GM10847 (cell line): ENCODE measurements around the gene CCDC171.

Experiments used
- POLR2A ChIP-seq: IDR thresholded peaks from 2 replicates; pipeline ENCODE4 v1.6.1; 2011; ENCODE audit not compliant: insufficient read length; ENCODE audit errors: extremely low read depth

The CCDC171 gene

DNA sequence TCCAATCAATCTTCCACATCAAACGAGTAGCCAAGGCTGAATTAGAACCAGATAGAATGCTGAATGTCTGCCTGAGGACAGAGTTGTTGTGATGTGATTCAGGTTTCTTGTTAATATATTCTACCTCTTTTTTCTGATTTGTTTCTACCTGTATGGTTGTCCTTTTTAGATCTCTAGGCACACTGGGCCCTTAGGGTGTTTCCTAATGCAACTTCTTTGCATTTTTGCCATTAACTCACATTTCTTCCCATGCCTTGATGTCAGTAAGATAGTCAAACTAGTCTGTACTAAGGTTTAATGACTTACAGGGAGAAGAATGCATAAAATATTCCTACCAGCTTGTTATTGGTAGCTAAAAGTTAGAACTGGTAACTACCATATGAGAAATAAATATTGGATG lies 413.6 kb downstream of the CCDC171 start:
- TF ChIP-seq POLR2A, result no peak

DNA sequence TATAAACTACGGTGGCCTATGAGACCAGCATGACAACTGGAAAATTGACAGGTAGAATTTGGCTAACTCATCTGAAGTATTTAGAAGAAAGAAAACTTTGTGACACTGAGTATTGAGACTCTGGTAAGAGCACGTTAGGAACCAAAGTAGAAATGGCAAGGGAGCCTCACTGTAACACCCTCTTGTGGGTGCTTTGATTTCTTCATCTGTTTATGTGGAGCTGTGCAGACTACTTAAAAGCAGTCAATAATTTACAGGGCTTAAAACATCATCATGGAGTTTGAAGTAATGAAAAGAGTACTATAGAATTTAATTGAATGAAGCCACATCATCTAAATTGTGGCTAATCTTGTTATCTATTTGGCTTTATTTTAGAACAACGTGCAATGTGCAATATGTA lies 414.2 kb downstream of the CCDC171 start:
- no peak for TF ChIP-seq POLR2A

DNA sequence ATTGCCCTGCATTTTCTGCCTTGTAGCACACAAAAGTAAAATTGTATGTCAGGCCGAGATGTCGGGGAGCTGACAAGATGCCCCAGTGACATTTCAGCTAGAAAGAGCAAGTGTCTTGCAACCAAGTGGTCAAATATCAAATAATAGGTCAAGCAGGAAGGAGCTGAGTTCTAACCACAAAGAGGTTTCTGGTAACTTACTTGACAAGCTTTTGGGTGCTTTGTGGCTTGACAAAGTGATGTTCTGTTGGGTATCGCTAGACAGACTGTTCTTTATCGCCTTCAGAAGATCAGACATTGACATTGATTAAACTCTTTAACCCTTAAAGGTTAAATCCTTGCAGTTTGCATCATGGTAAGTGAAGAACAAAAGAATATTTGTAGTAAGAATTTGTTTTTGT lies 419.9 kb downstream of the CCDC171 start:
- TF ChIP-seq POLR2A, result no peak

DNA sequence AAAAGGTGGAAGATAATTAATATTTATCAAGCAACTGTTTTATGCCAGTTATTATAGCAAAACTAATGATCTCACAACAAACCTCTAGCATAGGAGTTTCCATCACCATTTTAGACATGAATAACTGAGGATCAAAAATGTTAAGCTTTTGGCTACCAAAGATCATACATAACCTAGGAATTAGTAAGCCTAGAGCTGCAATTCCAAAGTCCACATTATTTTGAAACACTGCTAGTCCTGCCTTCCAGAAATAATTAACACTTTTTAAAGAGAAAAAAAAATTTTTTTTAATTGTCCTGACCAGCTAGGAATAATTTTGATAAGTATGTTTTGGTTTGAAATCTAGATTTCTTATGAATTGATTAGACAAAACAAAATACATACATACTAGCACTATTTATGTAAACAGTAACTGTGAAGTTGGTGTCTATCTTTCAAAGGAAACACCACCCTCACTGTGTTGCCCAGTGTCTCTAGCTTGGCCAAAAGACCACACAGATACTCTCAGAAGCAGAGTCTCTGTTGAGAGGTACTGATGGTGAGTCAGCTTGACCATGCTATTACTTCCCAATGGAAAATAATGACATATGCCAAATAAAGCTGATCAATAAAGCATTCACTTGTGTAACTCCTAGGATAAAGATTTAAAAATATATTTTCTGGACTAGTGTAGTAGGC lies 422.4 kb downstream of the CCDC171 start:
- no peak for TF ChIP-seq POLR2A

DNA sequence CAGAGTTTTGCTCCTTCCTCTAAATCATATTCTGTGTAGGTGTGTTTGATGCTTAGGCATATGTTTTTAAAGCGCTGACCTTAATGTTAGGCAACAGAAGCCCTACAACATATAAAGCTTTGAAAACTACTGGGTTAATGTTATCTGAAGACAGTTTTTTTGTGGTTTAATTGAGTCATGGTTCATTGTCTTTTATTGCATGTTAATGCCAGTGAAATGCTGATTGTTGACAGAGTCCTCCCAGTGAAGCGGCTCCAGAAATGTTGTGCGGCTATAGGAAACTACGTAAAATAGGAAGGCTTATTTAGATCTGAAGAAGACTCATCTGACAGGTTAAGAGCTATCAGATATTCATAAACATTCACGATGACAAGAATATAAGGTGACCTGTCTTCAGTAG lies 424.6 kb downstream of the CCDC171 start:
- TF ChIP-seq POLR2A, result no peak

DNA sequence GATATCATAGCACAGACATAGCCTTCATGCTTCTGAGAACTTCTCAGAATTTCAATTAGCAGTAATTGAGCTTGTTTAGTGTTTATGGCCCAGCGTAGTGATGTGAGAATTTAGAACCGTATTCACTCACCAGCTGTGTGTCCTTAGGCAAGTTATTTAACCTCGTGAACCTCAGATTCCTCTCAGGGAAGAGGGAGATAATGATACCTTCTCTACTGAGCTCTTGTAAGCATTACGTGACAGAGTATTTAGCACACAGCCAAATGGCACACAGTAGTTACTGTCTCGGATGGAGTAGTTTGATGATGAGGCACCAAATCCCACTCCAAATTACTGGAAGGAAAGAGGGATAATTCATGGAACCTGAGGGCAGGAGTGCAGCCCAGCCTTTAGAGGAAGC lies 429.3 kb downstream of the CCDC171 start:
- TF ChIP-seq POLR2A, result no peak

DNA sequence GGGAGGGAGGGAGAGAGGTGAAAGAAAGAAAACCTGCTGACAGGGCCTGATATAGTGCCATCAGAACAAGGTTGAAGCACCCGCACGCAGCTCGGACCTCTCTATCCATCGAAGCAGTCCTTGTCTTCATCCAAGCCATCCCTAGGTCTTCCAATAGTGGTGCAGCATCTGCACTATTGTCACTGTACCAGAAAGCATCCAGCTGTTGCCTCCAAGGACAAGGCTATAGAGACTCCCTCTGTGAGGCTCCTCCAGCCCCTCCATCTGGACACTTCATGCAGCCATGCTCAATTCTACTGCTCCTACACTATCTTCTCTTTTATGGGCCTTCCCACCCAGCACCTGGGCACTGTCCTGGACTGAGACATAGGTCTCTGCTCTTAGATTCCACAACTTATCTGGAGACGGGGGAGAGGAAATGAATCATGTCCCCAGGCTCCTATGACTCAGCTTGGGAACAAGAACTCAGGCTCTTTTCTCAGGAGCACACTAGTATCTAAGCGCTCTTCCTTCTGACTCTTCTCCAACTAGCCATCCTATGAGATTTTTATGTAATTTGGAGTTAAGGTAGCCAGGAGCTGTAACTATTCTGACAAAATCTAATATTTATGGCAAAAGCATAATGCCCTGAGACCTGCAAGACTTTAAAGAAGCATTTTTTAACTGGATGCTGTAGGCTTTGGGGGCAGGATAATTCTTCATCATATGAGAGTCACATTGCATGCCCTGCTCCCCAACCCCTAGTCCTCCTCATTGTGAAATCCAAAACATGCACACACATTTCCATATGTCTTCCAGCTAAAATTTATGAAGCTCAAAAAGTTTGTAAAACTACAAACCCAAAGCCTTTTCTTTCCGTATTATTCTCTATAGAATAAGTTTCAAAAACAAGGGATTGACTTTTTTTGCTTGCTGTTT lies 446.8 kb downstream of the CCDC171 start:
- no peak for TF ChIP-seq POLR2A

DNA sequence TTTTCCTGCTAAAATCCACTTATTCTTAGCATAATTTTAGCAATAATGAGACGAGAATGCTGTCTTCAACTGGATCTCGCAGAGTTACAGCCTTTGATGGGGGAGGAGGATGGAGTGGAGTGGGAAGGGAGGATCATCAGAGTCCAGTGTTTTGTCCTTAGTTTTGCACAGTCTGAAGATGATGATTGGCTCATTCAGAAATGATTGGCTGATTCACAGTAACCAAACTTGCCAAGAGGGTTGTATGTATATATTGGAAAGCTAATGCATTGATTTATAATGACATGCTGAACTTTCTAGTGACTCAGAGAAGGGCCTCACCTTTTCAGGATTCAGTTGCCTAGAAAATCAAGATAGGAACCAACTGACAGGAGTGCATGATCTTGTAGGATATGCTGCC lies 448.0 kb downstream of the CCDC171 start:
- no peak for TF ChIP-seq POLR2A

DNA sequence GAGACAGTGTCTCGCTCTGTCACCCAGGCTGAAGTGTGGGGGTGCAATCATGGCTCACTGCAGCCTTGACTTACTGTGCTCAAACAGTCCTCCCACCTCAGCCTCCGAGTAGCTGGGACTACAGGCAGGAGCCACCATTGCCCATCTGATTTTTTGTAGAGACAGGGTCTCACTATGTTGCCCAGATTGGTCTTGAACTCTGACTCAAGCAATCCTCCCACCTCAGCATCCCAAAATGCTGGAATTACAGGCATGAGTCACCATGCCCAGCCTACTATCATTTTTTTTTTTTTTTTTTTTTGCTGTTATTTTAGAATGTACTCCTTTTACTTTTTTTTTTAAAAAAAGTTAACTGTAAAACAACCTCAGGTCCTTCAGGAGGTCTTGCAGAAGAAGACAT lies 449.0 kb downstream of the CCDC171 start:
- no peak for TF ChIP-seq POLR2A

DNA sequence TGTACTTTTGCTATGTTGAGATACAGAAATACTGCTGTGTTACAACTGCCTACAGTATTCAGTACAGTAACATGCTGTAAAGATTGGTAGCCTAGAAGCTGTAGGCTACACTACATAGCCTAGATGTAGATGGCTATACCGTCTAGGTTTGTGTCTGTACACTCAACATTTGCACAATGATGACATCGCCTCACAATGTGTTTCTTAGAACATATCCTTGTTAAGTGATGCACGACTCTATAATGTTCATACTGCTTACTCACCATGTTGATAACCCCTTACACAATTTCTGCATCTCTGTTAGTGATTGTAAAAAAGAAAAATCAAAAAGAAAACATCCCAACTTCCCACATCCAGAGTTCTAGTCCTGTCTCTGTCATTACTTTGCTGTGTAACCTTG lies 450.0 kb downstream of the CCDC171 start:
- no peak for TF ChIP-seq POLR2A

DNA sequence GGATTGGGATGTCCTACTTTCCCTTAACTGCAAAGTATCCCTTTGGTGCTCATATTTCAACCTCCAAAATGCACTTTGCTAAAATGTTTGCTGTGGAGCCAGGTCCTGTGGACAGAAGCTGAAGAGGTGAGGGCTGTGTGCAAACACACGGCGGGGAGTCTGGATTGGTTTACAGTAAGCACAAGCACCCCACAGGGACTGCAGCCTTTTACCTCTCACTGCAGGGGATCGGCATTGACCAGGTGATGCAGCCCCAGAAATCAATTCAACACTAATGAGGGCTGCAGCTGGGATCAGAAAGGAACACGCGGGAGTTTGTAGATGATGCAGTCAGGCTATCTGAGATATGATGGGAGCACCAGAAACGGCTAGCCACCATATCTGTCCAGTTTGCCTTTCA lies 450.9 kb downstream of the CCDC171 start:
- no peak for TF ChIP-seq POLR2A

DNA sequence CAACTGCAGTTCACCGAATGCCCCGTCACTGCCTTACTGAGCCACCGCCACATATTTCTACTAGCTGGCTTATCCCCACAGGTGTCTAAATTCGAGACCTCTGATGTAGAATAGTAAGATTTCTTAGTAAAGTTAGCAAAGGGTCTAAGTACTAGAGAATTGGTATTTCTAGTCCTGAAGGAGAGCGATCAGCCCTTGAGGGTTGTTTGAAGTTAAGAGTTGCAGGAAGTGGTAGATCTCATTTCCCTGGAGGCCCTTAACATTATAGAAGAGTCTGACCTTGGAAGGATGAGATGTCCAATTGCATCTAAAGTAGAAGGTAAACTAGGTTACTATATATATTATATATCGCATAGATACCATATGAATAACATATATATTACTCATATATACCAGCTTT lies 451.8 kb downstream of the CCDC171 start:
- TF ChIP-seq POLR2A, result no peak

DNA sequence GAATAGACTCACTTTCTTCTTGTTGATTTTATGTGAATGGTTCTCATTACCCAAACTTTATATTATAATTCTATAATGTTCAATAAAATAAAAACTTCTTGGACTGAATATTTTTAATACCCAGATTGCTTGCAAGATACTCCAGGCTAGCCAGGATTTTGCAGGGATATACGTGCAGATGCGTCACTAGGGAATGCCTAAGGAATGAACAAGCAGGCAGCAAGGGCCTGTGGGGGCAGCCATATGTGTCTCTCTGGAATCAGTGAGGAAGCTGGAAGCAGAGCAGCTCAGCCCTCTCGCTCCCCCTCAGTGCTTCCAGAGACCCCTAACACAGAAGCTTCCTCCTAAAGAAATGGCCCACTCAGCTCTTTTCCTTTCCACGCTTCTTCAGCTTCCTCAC lies 457.4 kb downstream of the CCDC171 start:
- no peak for TF ChIP-seq POLR2A

DNA sequence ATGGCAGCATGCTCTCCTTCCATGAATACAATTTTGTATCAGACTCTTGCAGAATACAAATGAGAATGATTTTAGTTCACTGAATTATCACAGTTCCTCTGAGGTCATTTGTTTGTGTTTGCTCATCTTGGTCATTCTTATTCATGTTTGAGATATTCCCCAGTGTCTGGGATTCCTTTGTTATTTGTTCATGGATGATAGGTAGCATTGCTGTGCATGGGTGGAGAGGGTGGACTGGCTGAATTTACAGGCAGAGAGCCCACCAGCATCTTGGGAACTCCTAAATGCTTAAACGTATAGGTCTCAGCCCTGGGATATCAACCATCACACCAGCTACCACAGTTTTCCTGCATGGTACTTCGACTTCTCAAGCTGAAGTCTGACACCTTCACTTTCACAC lies 459.8 kb downstream of the CCDC171 start:
- no peak for TF ChIP-seq POLR2A

DNA sequence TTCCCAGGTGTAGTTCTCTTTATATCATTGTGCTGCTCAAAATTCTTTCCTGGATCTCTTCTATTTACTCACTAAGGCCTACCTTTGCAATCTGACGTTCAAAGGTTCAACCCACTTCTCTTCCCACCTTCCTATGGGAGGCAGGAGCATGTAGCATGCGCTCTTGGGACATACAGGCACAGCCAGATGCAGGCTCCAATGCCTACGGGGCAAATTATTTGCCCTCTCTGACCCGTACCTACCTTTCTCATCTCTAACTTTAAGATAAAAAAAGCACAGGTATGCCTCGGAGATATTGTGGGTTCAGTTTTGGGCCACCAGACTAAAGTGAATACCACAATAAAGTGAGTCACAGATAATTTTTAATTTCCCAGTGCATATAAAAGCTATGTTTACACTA lies 460.5 kb downstream of the CCDC171 start:
- TF ChIP-seq POLR2A, result no peak

DNA sequence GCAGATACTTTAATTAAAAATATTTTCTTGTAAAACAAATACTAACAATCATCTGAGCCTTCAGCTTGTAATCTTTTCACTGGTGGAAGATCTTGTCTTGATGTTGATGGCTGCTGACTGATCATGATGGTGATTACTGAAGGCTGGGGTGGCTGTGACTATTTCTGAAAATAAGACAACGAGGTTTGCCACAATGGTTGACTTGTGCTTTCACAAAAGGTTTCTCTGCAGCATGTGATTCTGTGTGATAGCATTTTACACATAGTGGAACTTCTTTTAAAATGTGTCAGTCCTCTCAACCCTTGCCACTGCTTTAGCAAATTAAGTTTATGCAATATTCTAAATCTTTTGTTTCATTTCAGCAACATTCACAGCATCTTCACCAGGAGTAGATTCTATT lies 461.0 kb downstream of the CCDC171 start:
- no peak for TF ChIP-seq POLR2A
